HG02885 (cell line): ENCODE data around the gene FGF18.
"Not testable (repeated sequence)": the region's sequence is repeated elsewhere in the genome, so short reads cannot be mapped to it uniquely, and the experiment has no call there.

Source experiments
- ATAC-seq: cut with Tn5 transposase; IDR thresholded peaks from one replicate; pipeline ENCODE4 v1.9.1; 2021; ENCODE audit warnings: mild to moderate bottlenecking; ENCODE audit not compliant: unreplicated experiment, poor library complexity

The FGF18 gene

DNA sequence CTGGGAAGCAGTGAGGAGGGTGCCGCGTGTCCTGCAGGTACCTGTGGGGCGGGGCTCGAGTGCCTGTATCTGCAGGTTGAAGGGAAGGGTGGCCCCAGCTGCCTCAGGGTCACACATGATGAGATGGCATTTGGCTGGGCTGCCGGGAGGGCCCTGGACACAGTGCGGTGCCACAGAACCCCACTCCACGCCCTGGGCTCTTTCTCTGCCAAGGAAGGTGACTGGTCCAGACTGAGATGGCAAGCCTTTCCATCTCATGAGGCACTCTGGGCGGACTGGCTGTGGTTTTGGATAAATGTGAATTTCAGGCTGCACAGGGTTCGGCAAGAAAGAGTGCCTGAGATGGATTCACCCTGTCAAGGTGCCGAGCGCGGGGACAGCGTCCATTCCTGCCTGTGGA lies 69.4 kb downstream of the FGF18 start:
- no peak for ATAC-seq

DNA sequence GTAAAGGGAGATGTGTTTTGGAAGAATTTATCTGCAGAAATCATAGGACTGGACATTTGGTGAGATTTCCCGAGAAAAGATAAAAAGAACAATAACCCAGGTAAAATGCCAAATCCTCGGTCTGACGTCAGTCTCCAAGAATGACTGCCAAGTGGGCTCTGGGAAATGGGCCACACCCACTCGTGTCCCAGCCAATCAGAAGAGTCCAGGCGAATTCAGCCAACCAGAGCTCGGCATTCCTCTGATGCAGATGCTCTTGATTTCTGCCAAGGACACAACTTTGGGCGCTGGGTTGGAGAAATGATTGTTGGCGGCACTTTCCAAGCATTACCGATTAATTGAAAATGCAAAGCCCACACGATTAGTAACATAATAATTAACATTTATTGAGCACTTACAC lies 73.3 kb downstream of the FGF18 start:
- ATAC-seq = no peak

DNA sequence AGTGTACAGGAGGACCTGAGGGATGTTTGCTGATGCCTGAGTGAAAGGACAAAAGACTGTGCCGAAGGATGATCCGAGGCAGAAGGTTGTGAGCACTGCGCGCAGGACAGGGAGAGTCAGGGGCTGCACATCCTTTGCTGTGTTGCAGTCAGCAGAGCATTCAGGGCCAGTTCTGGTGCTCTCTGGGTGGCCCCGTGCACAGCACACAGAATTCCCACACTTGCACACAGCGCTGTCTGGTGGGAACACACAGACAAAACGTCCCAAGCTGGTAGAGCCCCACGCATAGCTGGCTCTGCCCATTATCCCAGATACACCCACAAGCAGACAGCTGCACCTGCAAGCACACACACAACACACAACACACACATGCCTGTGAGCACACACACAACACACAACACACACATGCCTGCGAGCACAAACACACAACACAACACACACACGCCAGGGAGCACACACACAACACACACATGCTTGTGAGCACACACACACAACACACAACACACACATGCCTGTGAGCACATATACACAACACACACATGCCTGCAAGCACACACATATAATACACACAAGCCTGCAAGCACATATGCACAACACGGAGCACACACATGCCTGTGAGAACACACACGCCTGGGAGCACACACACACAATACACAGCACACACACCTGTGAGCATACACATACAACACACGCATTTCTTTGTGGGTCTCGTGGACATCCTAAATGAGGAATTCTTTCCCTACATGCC lies 74.4 kb downstream of the FGF18 start:
- no peak for ATAC-seq

GRCh38 chr5:171494452-171495121 lies 75.1 kb downstream of the FGF18 start:
- no peak for ATAC-seq

DNA sequence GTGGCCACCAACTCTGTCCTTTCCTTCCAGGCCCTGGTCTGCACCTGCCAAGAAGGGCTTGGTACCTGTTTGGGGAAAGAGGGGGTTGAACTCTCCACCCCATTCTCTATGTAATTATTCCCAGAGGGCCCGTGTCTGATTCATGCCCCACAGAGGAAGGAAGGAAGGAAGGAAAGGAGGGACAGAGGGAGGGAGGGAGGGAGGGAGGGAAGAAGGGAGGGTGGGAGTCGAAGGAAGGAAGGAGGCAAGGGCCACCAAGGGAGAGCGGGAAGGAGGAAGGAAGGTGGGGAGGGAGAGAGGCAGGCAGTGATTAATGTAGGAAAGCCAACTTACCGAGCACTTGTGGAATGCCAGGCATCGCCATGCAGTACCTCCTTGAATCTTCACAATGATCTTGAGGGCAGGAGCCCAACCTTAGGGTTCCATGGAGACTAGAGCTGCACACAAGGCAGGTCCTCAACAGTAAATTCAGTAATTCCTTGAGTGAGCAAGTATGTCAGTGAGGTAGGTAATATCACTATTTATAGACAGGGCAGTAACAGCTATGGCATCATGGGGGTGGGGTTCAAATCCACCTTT lies 75.8 kb downstream of the FGF18 start:
- no peak for ATAC-seq

GRCh38 chr5:171496456-171496855 lies 77.0 kb downstream of the FGF18 start:
- no peak for ATAC-seq

GRCh38 chr5:171497494-171497893 lies 78.0 kb downstream of the FGF18 start:
- ATAC-seq = not testable (repeated sequence)

DNA sequence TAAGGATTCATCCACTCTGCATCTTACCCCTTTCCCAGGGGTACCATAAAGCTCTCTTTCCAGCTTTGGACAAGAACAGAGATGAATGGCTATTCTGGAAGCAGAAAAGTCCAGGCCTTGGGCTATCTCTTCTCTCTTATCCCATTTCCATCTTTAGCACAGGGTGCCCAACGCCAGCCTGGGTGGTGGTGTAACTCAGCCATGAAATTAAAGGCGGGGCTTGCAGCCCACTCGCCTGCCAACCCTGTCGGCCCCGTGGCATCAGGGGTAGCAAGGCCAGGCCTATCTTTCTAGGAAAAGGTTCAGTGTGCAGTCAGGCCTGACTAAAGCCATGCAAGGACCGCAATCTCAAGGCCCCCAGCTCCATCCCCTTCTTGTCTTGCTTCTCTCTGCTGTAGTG lies 78.7 kb downstream of the FGF18 start:
- ATAC-seq = no peak

- no peak for ATAC-seq
Measured at GRCh38 chr5:171499611-171500010, 80.2 kb downstream of the FGF18 start.

GRCh38 chr5:171505473-171506043 lies 86.1 kb downstream of the FGF18 start:
- ATAC-seq = no peak

DNA sequence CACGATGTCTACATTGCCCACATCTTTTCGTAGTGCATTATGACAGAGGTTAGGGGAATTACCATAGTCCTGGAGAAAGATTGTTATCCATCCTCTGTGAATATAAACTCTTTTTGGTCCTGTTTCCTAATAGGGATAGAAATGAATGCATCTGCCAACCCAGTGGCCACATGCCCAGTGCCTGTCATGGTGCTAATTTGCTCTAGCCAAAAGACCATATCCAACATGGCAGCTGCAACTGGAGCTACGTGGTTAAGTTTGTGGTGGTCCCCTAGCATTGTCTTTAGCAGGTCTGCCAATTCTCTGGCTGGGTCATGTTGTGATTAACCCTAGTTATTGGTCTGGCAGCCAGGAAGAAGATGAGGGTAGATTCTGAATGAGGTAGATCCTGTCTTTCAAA lies 87.5 kb downstream of the FGF18 start:
- ATAC-seq = no peak
